Measurements from ENCODE around the gene RAVER2. TPM values are rescaled to one million over a fixed set of nuclear protein-coding genes. Genes with fewer than 3 reads are reported as not detected.
A peak's percentile ranks its signal among the peaks of the same experiment; 100 is the strongest.

RAVER2 gene
- total and polyA plus RNA-seq, 4 donors, result 2.9 to 30.2 (median 6.8) TPM

GRCh38 chr1:64873576-64873975 lies 128.7 kb downstream of the RAVER2 start:
- H3K27me3 ChIP-seq (ENCODE audit: control insufficient read depth in 3 of 3, insufficient read depth in 3 of 3, low read length in 2 of 3), result no peaks in the 10 kb centered on the region
- peaks cover 12 to 53% (median 48%) of the 10 kb centered on the region in 4 donors for H3K36me3 ChIP-seq (ENCODE audit: control insufficient read depth in 4 of 4, insufficient read depth in 4 of 4, low read length in 4 of 4)
- WGBS, 2 donors, result 94 to 96% methylated on average over 9 of the region's 9 CpGs
- H3K9me3 ChIP-seq (ENCODE audit: control insufficient read depth in 4 of 4, insufficient read depth in 3 of 4, low read length in 3 of 4), result no peaks in the 10 kb centered on the region
- H3K4me1 ChIP-seq (ENCODE audit: control insufficient read depth in 5 of 5, insufficient read depth in 5 of 5, low read length in 5 of 5), result peaks cover 0 to 3% (median 0%) of the 10 kb centered on the region in 5 donors
- ATAC-seq (ENCODE audit: insufficient read depth, low FRiP score) (no peak), DNase-seq (no peak)
- no peak overlapping the region for H3K27ac ChIP-seq (ENCODE audit: low read depth in 1 of 2, low read length in 1 of 2)
- H3K4me3 ChIP-seq, result no peak overlapping the region
- TF ChIP-seq CTCF (IDR thresholded peaks at IDR 0.05; ENCODE audit: control extremely low read depth, extremely low read depth), result no peak
- no peak overlapping the region for H3K9ac ChIP-seq (ENCODE audit: insufficient read depth in 1 of 2, low read length in 2 of 2)

- ATAC-seq (ENCODE audit: insufficient read depth, low FRiP score), result no peak
- 92 to 96% methylated on average over 3 of the region's 3 CpGs for WGBS, 2 donors
These were observed 129.8 kb downstream of the RAVER2 start for GRCh38 chr1:64874666-64875065.

GRCh38 chr1:64875101-64875500 lies 130.2 kb downstream of the RAVER2 start:
- Histone ChIP-seq H3K9ac (ENCODE audit: insufficient read depth in 1 of 2, low read length in 2 of 2) (no peak overlapping the region), H3K27me3 (ENCODE audit: control insufficient read depth in 3 of 3, insufficient read depth in 3 of 3, low read length in 2 of 3) (no peaks in the 10 kb centered on the region), H3K4me3 (no peak overlapping the region), H3K27ac (ENCODE audit: low read depth in 1 of 2, low read length in 1 of 2) (peak overlapping the region in 1 of 2 donors; percentile 3), H3K36me3 (ENCODE audit: control insufficient read depth in 4 of 4, insufficient read depth in 4 of 4, low read length in 4 of 4) (peaks cover 12 to 50% (median 41%) of the 10 kb centered on the region in 4 donors), H3K9me3 (ENCODE audit: control insufficient read depth in 4 of 4, insufficient read depth in 3 of 4, low read length in 3 of 4) (no peaks in the 10 kb centered on the region), H3K4me1 (ENCODE audit: control insufficient read depth in 5 of 5, insufficient read depth in 5 of 5, low read length in 5 of 5) (peaks cover 0 to 12% (median 3%) of the 10 kb centered on the region in 5 donors)
- no peak for TF ChIP-seq CTCF (IDR thresholded peaks at IDR 0.05; ENCODE audit: control extremely low read depth, extremely low read depth)
- ATAC-seq (ENCODE audit: insufficient read depth, low FRiP score) (no peak), DNase-seq (no peak)
- 97 to 100% methylated on average over 10 of the region's 10 CpGs for WGBS, 2 donors

More at GRCh38 chr1:64874666-64875065, 129.8 kb downstream of the RAVER2 start:
- peaks cover 0 to 9% (median 3%) of the 10 kb centered on the region in 5 donors for H3K4me1 ChIP-seq (ENCODE audit: control insufficient read depth in 5 of 5, insufficient read depth in 5 of 5, low read length in 5 of 5)
- peak in 1 of 3 donors; percentile 30 for DNase-seq
- H3K36me3 ChIP-seq (ENCODE audit: control insufficient read depth in 4 of 4, insufficient read depth in 4 of 4, low read length in 4 of 4), result peaks cover 12 to 52% (median 45%) of the 10 kb centered on the region in 4 donors
- no peak overlapping the region for H3K27ac ChIP-seq (ENCODE audit: low read depth in 1 of 2, low read length in 1 of 2)
- no peak overlapping the region for H3K4me3 ChIP-seq
- H3K27me3 ChIP-seq (ENCODE audit: control insufficient read depth in 3 of 3, insufficient read depth in 3 of 3, low read length in 2 of 3), result no peaks in the 10 kb centered on the region
- H3K9ac ChIP-seq (ENCODE audit: insufficient read depth in 1 of 2, low read length in 2 of 2), result no peak overlapping the region
- TF ChIP-seq CTCF (IDR thresholded peaks at IDR 0.05; ENCODE audit: control extremely low read depth, extremely low read depth), result no peak
- H3K9me3 ChIP-seq (ENCODE audit: control insufficient read depth in 4 of 4, insufficient read depth in 3 of 4, low read length in 3 of 4), result no peaks in the 10 kb centered on the region

GRCh38 chr1:64875606-64876005 lies 130.7 kb downstream of the RAVER2 start:
- H3K4me3 ChIP-seq, result no peak overlapping the region
- peaks cover 0 to 12% (median 3%) of the 10 kb centered on the region in 5 donors for H3K4me1 ChIP-seq (ENCODE audit: control insufficient read depth in 5 of 5, insufficient read depth in 5 of 5, low read length in 5 of 5)
- no peak for TF ChIP-seq CTCF (IDR thresholded peaks at IDR 0.05; ENCODE audit: control extremely low read depth, extremely low read depth)
- DNase-seq (no peak), ATAC-seq (ENCODE audit: insufficient read depth, low FRiP score) (no peak)
- no peaks in the 10 kb centered on the region for H3K9me3 ChIP-seq (ENCODE audit: control insufficient read depth in 4 of 4, insufficient read depth in 3 of 4, low read length in 3 of 4)
- no peaks in the 10 kb centered on the region for H3K27me3 ChIP-seq (ENCODE audit: control insufficient read depth in 3 of 3, insufficient read depth in 3 of 3, low read length in 2 of 3)
- H3K9ac ChIP-seq (ENCODE audit: insufficient read depth in 1 of 2, low read length in 2 of 2), result no peak overlapping the region
- WGBS, 2 donors, result 86 to 90% methylated on average over 6 of the region's 6 CpGs
- H3K27ac ChIP-seq (ENCODE audit: low read depth in 1 of 2, low read length in 1 of 2), result no peak overlapping the region
- H3K36me3 ChIP-seq (ENCODE audit: control insufficient read depth in 4 of 4, insufficient read depth in 4 of 4, low read length in 4 of 4), result peaks cover 9 to 45% (median 38%) of the 10 kb centered on the region in 4 donors

Data from lung (tissue), 12 donors.